ENCODE results near the gene RASAL1. TPM values are rescaled to one million over a fixed set of nuclear protein-coding genes. Genes with fewer than 3 reads are reported as not detected.
A peak's percentile ranks its signal among the peaks of the same experiment; 100 is the strongest.

Gene RASAL1
- total RNA-seq, 2 donors from 2014 or later: 0.15 to 0.89 TPM

DNA sequence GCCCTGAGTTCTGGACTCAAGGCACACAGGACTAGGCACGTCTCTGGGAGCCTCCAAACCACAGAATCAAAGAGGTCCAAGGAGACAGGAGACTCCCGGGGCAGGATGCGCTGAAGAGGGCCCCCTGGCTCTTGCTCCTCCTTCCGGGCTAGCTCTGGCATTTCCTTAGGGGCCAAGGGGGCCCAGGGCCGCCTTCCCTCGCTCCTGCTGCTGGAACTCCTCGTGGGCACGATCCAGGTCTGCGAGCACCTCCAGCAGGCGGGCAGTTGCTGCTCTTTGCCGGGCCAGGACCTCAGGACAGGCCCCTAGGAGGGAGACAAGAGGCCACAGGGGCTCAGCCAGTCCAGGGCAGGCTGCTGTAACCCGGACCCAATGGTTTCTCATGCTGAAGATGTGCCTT, 35.8 kb downstream of the RASAL1 start:
- DNase-seq (no peak), ATAC-seq (no peak)
- no peaks in the 10 kb centered on the region for H3K36me3 Mint-ChIP-seq (ENCODE audit: low read depth)
- H3K27ac Mint-ChIP-seq: peak overlapping the region; percentile 24
- H3K4me3 Mint-ChIP-seq: no peak overlapping the region
- H3K9me3 ChIP-seq (ENCODE audit: control insufficient read depth, low read length, poor library complexity, severe bottlenecking): no peaks in the 10 kb centered on the region
- peaks cover 22% of the 10 kb centered on the region for H3K4me1 Mint-ChIP-seq
- H3K27me3 Mint-ChIP-seq: no peaks in the 10 kb centered on the region

DNA sequence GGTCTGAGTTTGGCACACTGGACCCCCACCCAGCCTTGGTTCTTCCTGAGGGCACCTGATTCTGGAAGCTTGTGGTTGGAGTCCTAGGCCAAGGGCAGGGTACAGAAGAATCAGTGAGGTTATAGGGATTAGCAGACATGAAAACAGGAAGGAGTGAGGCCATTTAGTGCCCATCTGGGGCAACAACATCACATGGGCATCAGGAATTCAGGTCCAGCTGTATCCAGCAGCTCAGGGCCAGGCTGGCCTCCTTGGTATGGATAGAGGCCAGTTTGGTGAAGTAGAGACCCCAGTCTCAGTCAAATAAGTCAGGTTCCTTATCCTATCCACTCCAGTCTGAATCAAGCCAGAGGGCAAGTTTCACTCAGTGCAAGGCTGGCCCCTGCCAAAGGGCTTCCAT, 36.2 kb downstream of the RASAL1 start:
- no peaks in the 10 kb centered on the region for H3K9me3 ChIP-seq (ENCODE audit: control insufficient read depth, low read length, poor library complexity, severe bottlenecking)
- no peak overlapping the region for H3K4me3 Mint-ChIP-seq
- H3K36me3 Mint-ChIP-seq (ENCODE audit: low read depth): no peaks in the 10 kb centered on the region
- DNase-seq (no peak), ATAC-seq (no peak)
- H3K27me3 Mint-ChIP-seq: no peaks in the 10 kb centered on the region
- H3K27ac Mint-ChIP-seq: peak overlapping the region; percentile 24
- peaks cover 22% of the 10 kb centered on the region for H3K4me1 Mint-ChIP-seq

DNA sequence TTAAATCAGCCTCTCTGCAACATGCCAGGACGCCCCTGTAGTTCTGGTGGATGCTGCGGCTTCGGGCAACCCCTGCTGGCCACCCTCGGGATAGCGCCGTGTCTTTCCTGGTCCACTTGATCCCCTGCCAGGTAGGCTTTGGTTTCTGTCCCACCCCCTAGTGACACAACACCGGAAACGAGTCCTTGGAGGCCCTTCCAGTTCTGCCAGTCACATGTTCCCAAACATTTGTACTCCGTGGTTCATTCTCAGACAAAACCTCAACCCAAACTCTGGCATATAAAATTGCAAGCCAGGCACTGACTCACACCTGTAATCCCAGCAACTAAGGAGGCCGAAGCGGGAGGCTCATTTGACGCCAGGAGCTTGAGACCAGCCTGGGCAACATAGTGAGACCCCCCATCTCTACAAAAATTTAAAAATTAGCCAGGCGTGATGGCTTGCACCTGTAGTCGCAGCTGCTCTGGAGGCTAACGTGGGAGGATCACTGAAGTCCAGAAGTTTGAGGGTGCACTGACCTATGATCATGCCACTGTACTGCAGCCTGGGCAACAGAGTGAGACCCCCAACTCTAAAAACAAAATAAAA, 37.0 kb downstream of the RASAL1 start:
- Mint-ChIP-seq H3K4me1 (peaks cover 19% of the 10 kb centered on the region), H3K4me3 (no peak overlapping the region), H3K36me3 (ENCODE audit: low read depth) (no peaks in the 10 kb centered on the region), H3K27ac (no peak overlapping the region), H3K27me3 (no peaks in the 10 kb centered on the region)
- H3K9me3 ChIP-seq (ENCODE audit: control insufficient read depth, low read length, poor library complexity, severe bottlenecking): no peaks in the 10 kb centered on the region
- ATAC-seq (peak; percentile 85), DNase-seq (peak; percentile 44 to 56 (median 56))

- H3K9me3 ChIP-seq (ENCODE audit: control insufficient read depth, low read length, poor library complexity, severe bottlenecking): no peaks in the 10 kb centered on the region
- DNase-seq (no peak), ATAC-seq (peak; percentile 12)
- Mint-ChIP-seq H3K27ac (peak overlapping the region; percentile 54), H3K4me1 (peaks cover 19% of the 10 kb centered on the region), H3K27me3 (no peaks in the 10 kb centered on the region), H3K36me3 (ENCODE audit: low read depth) (no peaks in the 10 kb centered on the region), H3K4me3 (no peak overlapping the region)
Observed at GRCh38 chr12:113097716-113098440, 37.7 kb downstream of the RASAL1 start.

DNA sequence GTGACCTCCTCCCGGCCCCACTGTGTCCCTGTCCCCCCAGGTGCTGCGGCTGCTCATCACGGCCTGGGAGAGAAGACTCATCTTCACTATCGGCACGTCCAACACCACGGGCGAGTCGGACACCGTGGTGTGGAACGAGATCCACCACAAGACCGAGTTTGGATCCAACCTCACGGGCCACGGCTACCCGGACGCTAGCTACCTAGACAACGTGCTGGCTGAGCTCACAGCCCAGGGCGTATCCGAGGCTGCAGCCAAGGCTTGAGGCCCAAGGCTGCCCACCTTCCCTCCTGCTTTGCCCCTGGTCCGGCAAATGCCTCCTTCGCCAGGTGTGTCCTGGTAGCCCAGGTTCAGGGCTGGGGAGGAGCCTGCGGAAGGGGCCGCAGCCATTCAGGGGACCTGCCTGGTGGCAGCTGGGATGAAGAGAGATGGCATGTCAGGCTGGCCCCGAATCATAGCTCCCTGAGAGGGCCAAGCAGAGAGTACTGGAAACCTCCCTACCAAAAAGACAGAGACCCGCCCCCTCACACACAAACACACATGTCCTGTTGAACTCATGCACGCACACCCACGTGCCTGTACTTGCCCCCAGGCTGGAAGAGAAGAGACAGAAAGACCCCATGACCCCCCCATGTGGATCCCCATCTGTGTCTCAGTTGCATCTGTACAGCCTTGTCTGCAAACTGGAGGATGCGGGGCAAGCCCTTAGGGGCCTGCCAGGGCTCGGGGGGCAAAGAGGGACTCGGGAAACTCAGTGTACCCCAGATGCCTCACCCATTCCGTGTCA, 38.7 kb downstream of the RASAL1 start:
- Mint-ChIP-seq H3K4me1 (peaks cover 24% of the 10 kb centered on the region), H3K36me3 (ENCODE audit: low read depth) (no peaks in the 10 kb centered on the region), H3K4me3 (no peak overlapping the region), H3K27ac (peak overlapping the region; percentile 85), H3K27me3 (no peaks in the 10 kb centered on the region)
- ATAC-seq (no peak), DNase-seq (no peak)
- no peaks in the 10 kb centered on the region for H3K9me3 ChIP-seq (ENCODE audit: control insufficient read depth, low read length, poor library complexity, severe bottlenecking)

DNA sequence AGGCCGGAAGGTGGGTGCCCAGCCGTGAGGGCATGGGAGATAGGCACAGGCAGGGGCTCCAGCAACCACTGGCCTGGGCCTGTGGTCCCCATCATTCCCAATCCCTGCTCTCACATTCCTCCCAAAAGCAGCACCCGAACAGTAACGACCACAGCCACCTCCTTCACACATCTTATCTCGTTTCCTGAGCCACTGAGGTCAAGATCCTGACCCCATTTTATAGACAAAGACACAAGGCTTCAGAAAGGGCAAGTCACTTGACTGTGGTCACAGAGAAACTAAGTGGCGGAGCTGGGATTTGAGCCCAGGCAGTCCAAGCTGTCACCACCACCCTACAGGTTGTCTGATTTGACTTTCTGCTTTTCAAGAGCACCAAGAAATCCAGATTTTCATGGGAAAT, 40.2 kb downstream of the RASAL1 start:
- Mint-ChIP-seq H3K4me3 (peak overlapping the region; percentile 15), H3K4me1 (peaks cover 39% of the 10 kb centered on the region), H3K27me3 (no peaks in the 10 kb centered on the region), H3K27ac (peak overlapping the region; percentile 85), H3K36me3 (ENCODE audit: low read depth) (peaks cover 3% of the 10 kb centered on the region)
- no peak for DNase-seq
- no peak for ATAC-seq
- no peaks in the 10 kb centered on the region for H3K9me3 ChIP-seq (ENCODE audit: control insufficient read depth, low read length, poor library complexity, severe bottlenecking)

GRCh38 chr12:113094738-113095137, 40.8 kb downstream of the RASAL1 start:
- H3K9me3 ChIP-seq (ENCODE audit: control insufficient read depth, low read length, poor library complexity, severe bottlenecking): no peaks in the 10 kb centered on the region
- H3K27me3 Mint-ChIP-seq: no peaks in the 10 kb centered on the region
- H3K36me3 Mint-ChIP-seq (ENCODE audit: low read depth): peaks cover 3% of the 10 kb centered on the region
- no peak overlapping the region for H3K4me3 Mint-ChIP-seq
- no peak for ATAC-seq
- no peak overlapping the region for H3K27ac Mint-ChIP-seq
- no peak for DNase-seq
- H3K4me1 Mint-ChIP-seq: peaks cover 45% of the 10 kb centered on the region

GRCh38 chr12:113093409-113094101, 42.0 kb downstream of the RASAL1 start:
- H3K27ac Mint-ChIP-seq: peak overlapping the region; percentile 32
- peaks cover 3% of the 10 kb centered on the region for H3K36me3 Mint-ChIP-seq (ENCODE audit: low read depth)
- DNase-seq (no peak), ATAC-seq (no peak)
- H3K4me1 Mint-ChIP-seq: peaks cover 57% of the 10 kb centered on the region
- H3K9me3 ChIP-seq (ENCODE audit: control insufficient read depth, low read length, poor library complexity, severe bottlenecking): no peaks in the 10 kb centered on the region
- no peaks in the 10 kb centered on the region for H3K27me3 Mint-ChIP-seq
- H3K4me3 Mint-ChIP-seq: no peak overlapping the region

GRCh38 chr12:113092607-113093408, 42.8 kb downstream of the RASAL1 start:
- no peaks in the 10 kb centered on the region for H3K9me3 ChIP-seq (ENCODE audit: control insufficient read depth, low read length, poor library complexity, severe bottlenecking)
- DNase-seq (no peak), ATAC-seq (no peak)
- Mint-ChIP-seq H3K36me3 (ENCODE audit: low read depth) (peaks cover 3% of the 10 kb centered on the region), H3K4me3 (peak overlapping the region; percentile 71), H3K4me1 (peaks cover 59% of the 10 kb centered on the region), H3K27me3 (no peaks in the 10 kb centered on the region), H3K27ac (peak overlapping the region; percentile 95)

GRCh38 chr12:113091506-113091905, 44.1 kb downstream of the RASAL1 start:
- DNase-seq (no peak), ATAC-seq (no peak)
- H3K9me3 ChIP-seq (ENCODE audit: control insufficient read depth, low read length, poor library complexity, severe bottlenecking): no peaks in the 10 kb centered on the region
- Mint-ChIP-seq H3K36me3 (ENCODE audit: low read depth) (peaks cover 3% of the 10 kb centered on the region), H3K4me1 (peaks cover 68% of the 10 kb centered on the region), H3K27ac (peak overlapping the region; percentile 95), H3K4me3 (peak overlapping the region; percentile 75), H3K27me3 (no peaks in the 10 kb centered on the region)

DNA sequence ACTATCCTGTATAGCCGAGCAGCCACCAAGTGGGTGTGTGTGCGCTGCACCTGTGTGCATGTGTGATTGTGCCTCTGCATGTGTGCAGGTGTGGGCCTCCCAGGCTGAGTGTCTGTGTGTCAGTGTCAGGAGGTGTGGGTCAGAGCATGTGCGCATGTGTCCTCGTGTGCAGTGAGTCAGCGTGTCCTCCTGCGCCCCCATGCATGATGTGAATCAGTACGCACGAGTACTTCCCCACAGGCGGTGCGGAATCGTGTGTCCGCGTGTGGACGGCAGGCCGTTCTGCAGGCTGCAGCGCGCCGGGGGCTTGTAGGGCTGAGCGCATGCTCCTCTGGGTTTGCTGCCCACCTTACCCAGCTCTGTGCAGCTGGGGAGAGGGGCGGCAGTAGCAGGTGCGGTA, 44.8 kb downstream of the RASAL1 start:
- H3K27ac Mint-ChIP-seq: peak overlapping the region; percentile 95
- peaks cover 75% of the 10 kb centered on the region for H3K4me1 Mint-ChIP-seq
- peak overlapping the region; percentile 75 for H3K4me3 Mint-ChIP-seq

DNA sequence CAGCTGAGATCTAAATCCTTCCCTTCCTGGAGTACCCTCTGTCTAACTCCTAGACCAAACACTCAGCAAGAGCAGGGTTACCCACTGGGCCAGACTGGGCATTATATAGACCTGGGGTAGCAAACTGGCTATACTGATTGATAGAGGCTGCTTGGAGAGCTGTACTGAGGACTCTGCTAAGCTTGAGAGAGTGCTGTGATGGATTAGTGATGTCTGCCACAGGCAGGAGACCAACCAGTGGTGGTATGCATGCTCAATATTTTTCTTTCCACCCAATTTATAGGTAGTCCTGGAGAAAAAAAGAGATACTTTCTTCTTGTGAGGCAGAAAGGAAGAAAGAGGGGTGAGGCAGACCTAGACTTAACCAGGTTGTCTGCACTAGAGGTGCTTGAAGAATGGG, 45.7 kb downstream of the RASAL1 start:
- H3K27me3 Mint-ChIP-seq: no peaks in the 10 kb centered on the region
- DNase-seq: no peak
- peaks cover 76% of the 10 kb centered on the region for H3K4me1 Mint-ChIP-seq
- peak overlapping the region; percentile 95 for H3K27ac Mint-ChIP-seq
- ATAC-seq: peak; percentile 7
- peak overlapping the region; percentile 77 for H3K4me3 Mint-ChIP-seq
- no peaks in the 10 kb centered on the region for H3K9me3 ChIP-seq (ENCODE audit: control insufficient read depth, low read length, poor library complexity, severe bottlenecking)
- peaks cover 3% of the 10 kb centered on the region for H3K36me3 Mint-ChIP-seq (ENCODE audit: low read depth)

More for the DNA sequence above, 44.8 kb downstream of the RASAL1 start:
- ATAC-seq: no peak
- no peak for DNase-seq
- no peaks in the 10 kb centered on the region for H3K27me3 Mint-ChIP-seq
- no peaks in the 10 kb centered on the region for H3K9me3 ChIP-seq (ENCODE audit: control insufficient read depth, low read length, poor library complexity, severe bottlenecking)
- H3K36me3 Mint-ChIP-seq (ENCODE audit: low read depth): peaks cover 3% of the 10 kb centered on the region

Measured in T-helper 17 cell (primary cell).